ENCODE results near the gene ALOX12B. TPM values are rescaled to one million over a fixed set of nuclear protein-coding genes. Genes with fewer than 3 reads are reported as not detected.

ALOX12B gene
- total RNA-seq, 5 donors from 2014 or later (not counting 1 experiment from before 2014, with no cell fraction given) = 0.63 to 1.1 (median 0.81) TPM; not detected in 1

- ChIA-PET CTCF (no interaction called here), POLR2A (no interaction called here)
- H3K4me3 Mint-ChIP-seq = no peak overlapping the region
- Histone ChIP-seq H3K9me3 (no peaks in the 10 kb centered on the region), H3K36me3 (ENCODE audit: control insufficient read depth in 2 of 2, extremely low read depth in 1 of 2, insufficient read depth in 1 of 2, low read length in 1 of 2) (no peaks in the 10 kb centered on the region), H3K27ac (ENCODE audit: low read length) (no peak overlapping the region), H3K27me3 (replicated peaks in 1 of 2; ENCODE audit: control insufficient read depth in 2 of 2, extremely low read depth in 1 of 2, insufficient read depth in 2 of 2, low read length in 1 of 2) (peaks cover 2 to 56% of the 10 kb centered on the region in 2 experiments), H3K4me1 (ENCODE audit: control insufficient read depth in 1 of 2, extremely low read depth in 1 of 2, insufficient read depth in 2 of 2, low read length in 2 of 2) (peaks cover 0 to 2% of the 10 kb centered on the region in 2 experiments), H3K4me3 (ENCODE audit: control insufficient read depth in 1 of 2, extremely low read depth in 1 of 2, low read length in 1 of 2) (no peak overlapping the region)
- WGBS (ENCODE audit: insufficient coverage) = 74% methylated on average over 7 of the region's 15 CpGs
- peaks cover 31 to 40% of the 10 kb centered on the region in 2 donors for H3K27me3 Mint-ChIP-seq
- H3K27ac Mint-ChIP-seq = no peak overlapping the region
- H3K36me3 Mint-ChIP-seq = no peaks in the 10 kb centered on the region
- DNase-seq (no peak), ATAC-seq (replicated peaks in 1 of 4) (no peak)
- H3K4me1 Mint-ChIP-seq = no peaks in the 10 kb centered on the region
- H3K9me3 Mint-ChIP-seq = no peaks in the 10 kb centered on the region
Measured at GRCh38 chr17:8066841-8067775, 20.4 kb downstream of the ALOX12B start.

GRCh38 chr17:8064561-8065019, 22.9 kb downstream of the ALOX12B start:
- 40% methylated on average over 1 of the region's 6 CpGs for WGBS (ENCODE audit: insufficient coverage)
- no peaks in the 10 kb centered on the region for H3K9me3 Mint-ChIP-seq
- peaks cover 4 to 34% of the 10 kb centered on the region in 2 experiments for H3K27me3 ChIP-seq (replicated peaks in 1 of 2; ENCODE audit: control insufficient read depth in 2 of 2, extremely low read depth in 1 of 2, insufficient read depth in 2 of 2, low read length in 1 of 2)
- H3K4me3 Mint-ChIP-seq = no peak overlapping the region
- POLR2A ChIA-PET = no interaction called here
- peaks cover 36 to 43% of the 10 kb centered on the region in 2 donors for H3K27me3 Mint-ChIP-seq
- no peak overlapping the region for H3K27ac ChIP-seq (ENCODE audit: low read length)
- no peaks in the 10 kb centered on the region for H3K36me3 ChIP-seq (ENCODE audit: control insufficient read depth in 2 of 2, extremely low read depth in 1 of 2, insufficient read depth in 1 of 2, low read length in 1 of 2)
- H3K4me1 ChIP-seq (ENCODE audit: control insufficient read depth in 1 of 2, extremely low read depth in 1 of 2, insufficient read depth in 2 of 2, low read length in 2 of 2) = no peaks in the 10 kb centered on the region
- DNase-seq (no peak), ATAC-seq (replicated peaks in 1 of 4) (no peak)
- H3K4me1 Mint-ChIP-seq = no peaks in the 10 kb centered on the region
- no peak overlapping the region for H3K4me3 ChIP-seq (ENCODE audit: control insufficient read depth in 1 of 2, extremely low read depth in 1 of 2, low read length in 1 of 2)
- no peaks in the 10 kb centered on the region for H3K36me3 Mint-ChIP-seq
- no peak overlapping the region for H3K27ac Mint-ChIP-seq
- CTCF ChIA-PET = no interaction called here
- no peaks in the 10 kb centered on the region for H3K9me3 ChIP-seq

- no peaks in the 10 kb centered on the region for H3K4me1 ChIP-seq (ENCODE audit: control insufficient read depth in 1 of 2, extremely low read depth in 1 of 2, insufficient read depth in 2 of 2, low read length in 2 of 2)
- no peak for ATAC-seq (replicated peaks in 1 of 4)
- H3K4me3 ChIP-seq (ENCODE audit: control insufficient read depth in 1 of 2, extremely low read depth in 1 of 2, low read length in 1 of 2) = no peak overlapping the region
- no peaks in the 10 kb centered on the region for H3K36me3 ChIP-seq (ENCODE audit: control insufficient read depth in 2 of 2, extremely low read depth in 1 of 2, insufficient read depth in 1 of 2, low read length in 1 of 2)
- H3K27me3 Mint-ChIP-seq = peaks cover 42 to 48% of the 10 kb centered on the region in 2 donors
- no peaks in the 10 kb centered on the region for H3K9me3 Mint-ChIP-seq
- no peaks in the 10 kb centered on the region for H3K9me3 ChIP-seq
- no peak for DNase-seq
- ChIA-PET POLR2A (no interaction called here), CTCF (no interaction called here)
- no peaks in the 10 kb centered on the region for H3K36me3 Mint-ChIP-seq
- H3K27me3 ChIP-seq (replicated peaks in 1 of 2; ENCODE audit: control insufficient read depth in 2 of 2, extremely low read depth in 1 of 2, insufficient read depth in 2 of 2, low read length in 1 of 2) = peaks cover 4 to 37% of the 10 kb centered on the region in 2 experiments
- no peaks in the 10 kb centered on the region for H3K4me1 Mint-ChIP-seq
- no peak overlapping the region for H3K27ac Mint-ChIP-seq
- no peak overlapping the region for H3K4me3 Mint-ChIP-seq
- H3K27ac ChIP-seq (ENCODE audit: low read length) = no peak overlapping the region
- WGBS (ENCODE audit: insufficient coverage) = 0% methylated on average over 3 of the region's 28 CpGs
Measured at GRCh38 chr17:8063761-8064534, 23.6 kb downstream of the ALOX12B start.

GRCh38 chr17:8062807-8063483, 24.6 kb downstream of the ALOX12B start:
- Mint-ChIP-seq H3K27ac (peak overlapping the region in 1 of 2 donors; percentile 9), H3K36me3 (no peaks in the 10 kb centered on the region), H3K4me1 (no peaks in the 10 kb centered on the region), H3K9me3 (no peaks in the 10 kb centered on the region), H3K4me3 (no peak overlapping the region), H3K27me3 (peaks cover 45 to 55% of the 10 kb centered on the region in 2 donors)
- DNase-seq (no peak), ATAC-seq (replicated peaks in 1 of 4) (no peak)
- H3K27me3 ChIP-seq (replicated peaks in 1 of 2; ENCODE audit: control insufficient read depth in 2 of 2, extremely low read depth in 1 of 2, insufficient read depth in 2 of 2, low read length in 1 of 2) = peaks cover 4 to 40% of the 10 kb centered on the region in 2 experiments
- H3K9me3 ChIP-seq = no peaks in the 10 kb centered on the region
- no peaks in the 10 kb centered on the region for H3K36me3 ChIP-seq (ENCODE audit: control insufficient read depth in 2 of 2, extremely low read depth in 1 of 2, insufficient read depth in 1 of 2, low read length in 1 of 2)
- ChIA-PET POLR2A (interaction anchor here in 1 of 2 donors (0.7 kb wide), 1 partner anchor 277 kb away, joined by 3 read pairs; no protein-coding TSS in a partner anchor), CTCF (interaction anchor here in 1 of 2 donors (2.4 kb wide), 1 partner anchor 56 kb away, joined by 9 read pairs; no protein-coding TSS in a partner anchor)
- no peak overlapping the region for H3K4me3 ChIP-seq (ENCODE audit: control insufficient read depth in 1 of 2, extremely low read depth in 1 of 2, low read length in 1 of 2)
- no peak overlapping the region for H3K27ac ChIP-seq (ENCODE audit: low read length)
- 68% methylated on average over 9 of the region's 15 CpGs for WGBS (ENCODE audit: insufficient coverage)
- no peaks in the 10 kb centered on the region for H3K4me1 ChIP-seq (ENCODE audit: control insufficient read depth in 1 of 2, extremely low read depth in 1 of 2, insufficient read depth in 2 of 2, low read length in 2 of 2)

GRCh38 chr17:8062435-8062806, 25.1 kb downstream of the ALOX12B start:
- peaks cover 4 to 40% of the 10 kb centered on the region in 2 experiments for H3K27me3 ChIP-seq (replicated peaks in 1 of 2; ENCODE audit: control insufficient read depth in 2 of 2, extremely low read depth in 1 of 2, insufficient read depth in 2 of 2, low read length in 1 of 2)

More at GRCh38 chr17:8062435-8062806, 25.1 kb downstream of the ALOX12B start:
- H3K36me3 ChIP-seq (ENCODE audit: control insufficient read depth in 2 of 2, extremely low read depth in 1 of 2, insufficient read depth in 1 of 2, low read length in 1 of 2) = no peaks in the 10 kb centered on the region
- no peaks in the 10 kb centered on the region for H3K4me1 ChIP-seq (ENCODE audit: control insufficient read depth in 1 of 2, extremely low read depth in 1 of 2, insufficient read depth in 2 of 2, low read length in 2 of 2)
- H3K4me3 Mint-ChIP-seq = no peak overlapping the region
- H3K9me3 ChIP-seq = no peaks in the 10 kb centered on the region
- no peak overlapping the region for H3K27ac Mint-ChIP-seq
- H3K4me1 Mint-ChIP-seq = peaks cover 0 to 4% (median 3%) of the 10 kb centered on the region in 3 donors
- ChIA-PET POLR2A (interaction anchor here in 1 of 2 donors (0.7 kb wide), 1 partner anchor 277 kb away, joined by 3 read pairs; no protein-coding TSS in a partner anchor), CTCF (interaction anchor here in 1 of 2 donors (2.4 kb wide), 1 partner anchor 57 kb away, joined by 9 read pairs; no protein-coding TSS in a partner anchor)
- no peaks in the 10 kb centered on the region for H3K36me3 Mint-ChIP-seq
- no peak overlapping the region for H3K4me3 ChIP-seq (ENCODE audit: control insufficient read depth in 1 of 2, extremely low read depth in 1 of 2, low read length in 1 of 2)
- WGBS (ENCODE audit: insufficient coverage) = 62% methylated on average over 4 of the region's 8 CpGs
- ATAC-seq (replicated peaks in 1 of 4) (no peak), DNase-seq (no peak)
- no peaks in the 10 kb centered on the region for H3K9me3 Mint-ChIP-seq
- H3K27me3 Mint-ChIP-seq = peaks cover 45 to 59% of the 10 kb centered on the region in 2 donors
- no peak overlapping the region for H3K27ac ChIP-seq (ENCODE audit: low read length)
